Activated CD8-positive, alpha-beta memory T cell treated with anti-CD3 and anti-CD28 coated beads, Interleukin-2, amount 50 U/mL, for 4 hours (primary cell): ENCODE results near the gene SRGAP1.
"Not testable (repeated sequence)": the region's sequence is repeated elsewhere in the genome, so short reads cannot be mapped to it uniquely, and the experiment has no call there.

Experiments used
- DNase-seq: peaks from one replicate; pipeline ENCODE4 v3.0.0-alpha.2; 2020

SRGAP1 gene

GRCh38 chr12:64131456-64131855 lies 287.0 kb downstream of the SRGAP1 start:
- DNase-seq: not testable (repeated sequence)

- DNase-seq: not testable (repeated sequence)
Measured at GRCh38 chr12:64132672-64133071, 288.2 kb downstream of the SRGAP1 start.

- DNase-seq: no peak
Measured at GRCh38 chr12:64137117-64137516, 292.6 kb downstream of the SRGAP1 start.

- no peak for DNase-seq
Measured at GRCh38 chr12:64139021-64139420, 294.5 kb downstream of the SRGAP1 start.

- DNase-seq: no peak
Measured at GRCh38 chr12:64142382-64142781, 297.9 kb downstream of the SRGAP1 start.

- DNase-seq: no peak
Measured at GRCh38 chr12:64142784-64143183, 298.3 kb downstream of the SRGAP1 start.

- no peak for DNase-seq
Measured at GRCh38 chr12:64145226-64145625, 300.7 kb downstream of the SRGAP1 start.

- DNase-seq: no peak
Measured at GRCh38 chr12:64147011-64147631, 302.6 kb downstream of the SRGAP1 start.

- no peak for DNase-seq
Measured at GRCh38 chr12:64147875-64148274, 303.4 kb downstream of the SRGAP1 start.

- DNase-seq: no peak
Measured at GRCh38 chr12:64154677-64155076, 310.2 kb downstream of the SRGAP1 start.

GRCh38 chr12:64157110-64157509 lies 312.6 kb downstream of the SRGAP1 start:
- DNase-seq: no peak

GRCh38 chr12:64160021-64160710 lies 315.7 kb downstream of the SRGAP1 start:
- no peak for DNase-seq

- DNase-seq: no peak
Measured at GRCh38 chr12:64160711-64161060, 316.2 kb downstream of the SRGAP1 start.

GRCh38 chr12:64166606-64167005 lies 322.1 kb downstream of the SRGAP1 start:
- DNase-seq: not testable (repeated sequence)

- not testable (repeated sequence) for DNase-seq
Measured at GRCh38 chr12:64167041-64167440, 322.5 kb downstream of the SRGAP1 start.

GRCh38 chr12:64170024-64170423 lies 325.5 kb downstream of the SRGAP1 start:
- DNase-seq: no peak

GRCh38 chr12:64170730-64171129 lies 326.2 kb downstream of the SRGAP1 start:
- no peak for DNase-seq

GRCh38 chr12:64171715-64172114 lies 327.2 kb downstream of the SRGAP1 start:
- DNase-seq: no peak

- DNase-seq: no peak
Measured at GRCh38 chr12:64172143-64172970, 327.9 kb downstream of the SRGAP1 start.

- DNase-seq: no peak
Measured at GRCh38 chr12:64173456-64173855, 329.0 kb downstream of the SRGAP1 start.

- no peak for DNase-seq
Measured at GRCh38 chr12:64175254-64175945, 330.9 kb downstream of the SRGAP1 start.

GRCh38 chr12:64177001-64177400 lies 332.5 kb downstream of the SRGAP1 start:
- no peak for DNase-seq

GRCh38 chr12:64178122-64178521 lies 333.6 kb downstream of the SRGAP1 start:
- DNase-seq: no peak
